Fibroblast of gingiva (primary cell): ENCODE measurements around the gene SERPIND1.
"Not testable (repeated sequence)": the region's sequence is repeated elsewhere in the genome, so short reads cannot be mapped to it uniquely, and the experiment has no call there.

ENCODE experiments used
- DNase-seq: peaks from one replicate; pipeline ENCODE4 v3.0.0-alpha.2; 2011; ENCODE audit warnings: low read depth

SERPIND1 gene, protein sequence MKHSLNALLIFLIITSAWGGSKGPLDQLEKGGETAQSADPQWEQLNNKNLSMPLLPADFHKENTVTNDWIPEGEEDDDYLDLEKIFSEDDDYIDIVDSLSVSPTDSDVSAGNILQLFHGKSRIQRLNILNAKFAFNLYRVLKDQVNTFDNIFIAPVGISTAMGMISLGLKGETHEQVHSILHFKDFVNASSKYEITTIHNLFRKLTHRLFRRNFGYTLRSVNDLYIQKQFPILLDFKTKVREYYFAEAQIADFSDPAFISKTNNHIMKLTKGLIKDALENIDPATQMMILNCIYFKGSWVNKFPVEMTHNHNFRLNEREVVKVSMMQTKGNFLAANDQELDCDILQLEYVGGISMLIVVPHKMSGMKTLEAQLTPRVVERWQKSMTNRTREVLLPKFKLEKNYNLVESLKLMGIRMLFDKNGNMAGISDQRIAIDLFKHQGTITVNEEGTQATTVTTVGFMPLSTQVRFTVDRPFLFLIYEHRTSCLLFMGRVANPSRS

DNA sequence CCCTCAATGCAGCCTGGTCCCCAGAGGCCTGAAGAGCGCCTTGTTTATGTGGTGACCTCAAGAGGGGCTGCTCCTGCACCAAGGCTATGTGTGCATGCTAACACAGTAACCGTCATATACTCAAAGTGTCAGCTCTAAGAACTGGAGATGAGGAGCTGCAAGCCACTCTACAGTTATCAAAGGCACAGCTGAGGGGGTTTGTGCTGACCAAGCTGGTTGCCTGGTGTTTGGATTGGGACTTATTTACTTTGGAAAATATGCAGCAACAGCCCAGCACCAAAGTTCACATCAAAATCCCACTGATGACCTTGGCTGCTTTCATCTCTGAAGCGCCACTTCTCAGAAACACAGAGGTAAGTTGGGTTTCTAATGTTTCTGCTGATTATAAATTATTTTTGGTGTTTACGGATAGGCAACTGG is at the start of gene SERPIND1:
TSS of gene SERPIND1 (plus strand) at position 321 of the 420 bp plus-strand sequence. CDS start 5,200 bp downstream, outside the sequence.
- no peak for DNase-seq

DNA sequence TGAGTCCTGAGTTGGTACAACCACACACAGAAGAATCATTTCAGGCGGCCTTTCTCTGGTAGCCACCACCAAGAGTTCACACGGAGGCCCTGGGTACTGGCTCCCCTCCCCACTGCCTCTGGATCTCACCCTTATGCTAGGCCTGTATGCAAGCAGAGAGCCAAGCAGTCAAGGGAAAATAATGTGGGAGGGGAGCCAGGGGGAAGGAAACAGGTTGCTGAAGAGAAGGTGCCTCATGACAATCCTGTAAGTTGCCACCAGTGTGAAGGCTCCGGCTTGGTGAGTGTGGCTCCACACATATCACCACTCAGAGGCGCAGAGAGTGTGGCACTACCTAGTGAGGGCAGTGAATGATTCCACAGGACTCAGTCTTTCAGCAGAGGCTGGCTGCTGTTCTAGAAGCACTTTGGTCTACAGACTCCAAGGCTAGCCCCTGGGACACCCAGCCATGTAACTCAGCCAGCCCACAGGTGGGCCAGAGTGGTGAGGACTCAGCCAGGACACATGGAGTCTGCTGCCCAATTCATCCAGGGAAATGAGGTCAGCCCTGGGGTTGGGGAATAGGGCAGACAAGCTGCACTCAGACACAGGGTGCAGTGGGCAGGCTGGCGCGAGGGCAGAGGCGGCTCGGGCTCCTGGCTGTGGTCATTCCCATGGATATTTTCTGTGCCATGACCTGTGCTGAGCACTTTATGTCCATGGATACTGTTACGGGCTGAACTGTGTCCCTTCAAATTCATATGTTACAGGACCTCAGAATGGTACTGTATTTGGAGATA is 49.0 kb upstream of the SERPIND1 start:
- no peak for DNase-seq

DNA sequence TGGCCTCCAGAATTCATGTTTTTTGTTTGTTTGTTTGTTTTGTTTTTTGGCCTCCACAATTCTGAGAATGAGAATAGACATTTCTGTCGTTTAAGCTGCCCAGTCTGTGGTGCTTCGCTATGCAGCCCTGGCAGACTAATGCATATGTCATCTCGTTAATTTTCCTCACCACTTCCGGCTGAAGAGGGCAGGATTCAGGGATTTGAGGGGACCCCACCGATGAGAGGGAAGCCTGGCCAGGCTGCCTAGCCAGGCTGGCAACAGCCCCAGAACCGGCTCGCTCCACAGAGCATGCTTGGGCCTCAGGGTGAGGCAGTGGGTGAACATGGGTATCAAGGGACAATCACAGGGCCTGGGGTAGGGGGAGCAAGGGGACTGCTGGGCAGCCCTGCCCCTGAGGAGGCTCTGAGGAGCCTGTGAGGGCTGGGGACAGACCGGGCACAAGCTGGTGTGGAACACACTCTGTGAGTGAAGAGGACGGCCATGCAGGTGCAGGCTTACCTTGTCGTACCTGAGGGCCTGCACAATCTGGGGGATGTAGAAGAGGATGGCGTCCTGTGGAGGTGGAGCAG is 47.8 kb upstream of the SERPIND1 start:
- DNase-seq = no peak

DNA sequence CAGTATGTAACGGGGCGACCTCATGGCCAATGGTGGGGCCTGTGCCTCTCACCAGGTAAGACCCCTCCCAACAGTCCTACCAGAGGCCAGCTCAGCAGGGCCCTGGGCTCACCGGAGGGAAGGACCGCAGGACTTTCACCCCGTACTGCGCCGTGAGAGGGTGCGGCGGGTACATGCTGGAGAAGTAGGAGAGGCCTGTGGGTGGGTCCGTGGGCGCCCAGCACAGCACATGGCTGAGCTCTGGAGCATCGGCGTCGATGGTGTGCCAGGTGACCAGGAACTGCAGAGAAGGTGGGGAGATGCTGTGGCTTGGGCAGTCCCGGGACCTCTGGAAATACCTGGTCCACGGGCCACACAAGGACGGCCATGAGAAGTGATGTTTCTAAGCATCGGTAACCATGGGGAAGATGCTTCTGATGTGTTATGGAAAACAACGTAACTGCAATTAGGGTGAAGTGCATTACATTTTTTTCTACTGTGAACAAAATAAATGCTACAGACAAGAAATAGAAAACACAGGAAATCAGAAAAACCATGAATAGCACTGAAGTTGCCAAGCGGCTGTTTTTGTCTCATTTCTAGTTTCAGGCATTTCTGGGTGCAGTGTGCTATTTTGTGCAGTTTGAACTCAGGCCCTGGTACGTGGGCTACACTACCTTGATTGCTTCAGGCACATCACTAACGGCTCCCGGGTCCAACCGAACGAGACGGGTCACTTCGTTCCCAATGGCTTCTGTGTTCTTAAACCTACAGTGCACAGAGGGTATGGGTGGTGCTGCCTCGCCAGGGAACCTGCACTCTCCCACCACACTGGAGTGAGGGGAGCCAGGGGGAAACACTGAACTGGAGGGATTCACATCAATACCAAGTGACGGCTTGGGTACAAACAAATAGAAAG is 46.5 kb upstream of the SERPIND1 start:
- DNase-seq = no peak

DNA sequence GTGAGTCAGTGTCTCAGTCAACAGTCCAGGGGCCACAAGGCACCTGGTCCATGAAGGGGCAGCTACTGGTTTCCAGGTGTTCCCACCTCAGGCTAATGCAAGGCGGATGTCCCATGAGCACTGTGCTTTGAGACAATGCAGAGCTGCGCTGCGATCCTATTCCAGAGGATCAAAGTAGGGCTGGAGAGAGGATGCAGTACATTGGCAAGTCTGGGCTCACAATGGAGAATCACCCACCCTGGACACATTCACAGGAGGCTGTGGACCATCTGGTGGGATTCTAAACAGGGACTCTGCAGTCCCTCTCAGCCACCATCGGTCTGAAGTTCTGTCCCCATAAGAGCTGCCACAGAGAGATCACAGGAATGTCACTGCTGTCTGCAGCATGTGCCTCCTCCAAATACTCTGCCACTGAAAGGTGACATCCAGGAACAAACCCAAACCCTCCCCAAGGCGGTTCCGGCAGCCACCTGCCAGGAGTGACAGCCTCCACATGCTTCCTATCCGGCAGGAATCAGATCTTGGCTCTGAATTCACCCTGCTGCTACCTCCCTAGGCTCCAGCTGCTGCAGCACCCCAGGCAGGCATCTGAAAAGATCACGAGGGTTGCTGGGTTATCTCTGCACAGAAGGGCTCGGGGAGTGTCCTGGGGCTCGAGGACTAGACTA is 45.3 kb upstream of the SERPIND1 start:
- DNase-seq = no peak

DNA sequence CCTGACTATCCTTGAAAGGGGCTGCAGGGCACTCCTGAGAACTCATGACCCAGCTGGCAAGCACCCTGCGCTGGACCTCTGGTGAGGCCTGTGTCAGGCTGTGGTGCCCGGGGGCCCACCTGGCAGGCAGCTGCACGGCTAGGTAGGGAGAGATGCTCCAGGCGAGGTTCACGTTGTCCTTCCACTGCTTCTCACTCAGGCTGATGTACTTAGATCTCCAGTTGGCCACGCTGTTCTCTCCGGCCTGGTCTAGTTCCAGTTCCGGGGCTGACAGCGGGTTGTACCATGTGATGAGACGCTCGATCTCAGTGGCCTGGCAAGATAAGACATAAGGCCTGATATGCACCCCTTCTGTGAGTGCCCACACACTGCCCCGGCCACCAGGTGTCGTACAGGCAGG is 44.7 kb upstream of the SERPIND1 start:
- no peak for DNase-seq

DNA sequence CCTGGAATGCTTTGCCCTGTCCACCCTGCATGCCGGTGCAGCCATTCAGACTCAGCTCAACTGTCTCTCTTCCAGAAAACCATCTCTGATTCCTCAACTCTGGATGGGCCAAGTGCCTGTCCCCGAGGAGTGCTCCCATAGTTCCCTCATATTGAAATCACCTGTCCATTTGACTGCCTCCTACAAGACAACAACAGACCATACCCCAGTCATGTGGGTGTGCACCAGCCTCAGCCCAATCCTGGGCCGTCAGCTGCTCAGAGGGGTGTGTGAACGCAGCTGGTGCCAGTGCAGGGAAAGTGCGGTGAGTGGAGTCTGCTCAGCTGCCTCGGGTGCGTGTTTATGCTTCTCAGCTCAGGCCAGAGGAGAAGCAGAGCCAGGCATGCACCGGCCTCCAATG is 41.5 kb upstream of the SERPIND1 start:
- DNase-seq = not testable (repeated sequence)

DNA sequence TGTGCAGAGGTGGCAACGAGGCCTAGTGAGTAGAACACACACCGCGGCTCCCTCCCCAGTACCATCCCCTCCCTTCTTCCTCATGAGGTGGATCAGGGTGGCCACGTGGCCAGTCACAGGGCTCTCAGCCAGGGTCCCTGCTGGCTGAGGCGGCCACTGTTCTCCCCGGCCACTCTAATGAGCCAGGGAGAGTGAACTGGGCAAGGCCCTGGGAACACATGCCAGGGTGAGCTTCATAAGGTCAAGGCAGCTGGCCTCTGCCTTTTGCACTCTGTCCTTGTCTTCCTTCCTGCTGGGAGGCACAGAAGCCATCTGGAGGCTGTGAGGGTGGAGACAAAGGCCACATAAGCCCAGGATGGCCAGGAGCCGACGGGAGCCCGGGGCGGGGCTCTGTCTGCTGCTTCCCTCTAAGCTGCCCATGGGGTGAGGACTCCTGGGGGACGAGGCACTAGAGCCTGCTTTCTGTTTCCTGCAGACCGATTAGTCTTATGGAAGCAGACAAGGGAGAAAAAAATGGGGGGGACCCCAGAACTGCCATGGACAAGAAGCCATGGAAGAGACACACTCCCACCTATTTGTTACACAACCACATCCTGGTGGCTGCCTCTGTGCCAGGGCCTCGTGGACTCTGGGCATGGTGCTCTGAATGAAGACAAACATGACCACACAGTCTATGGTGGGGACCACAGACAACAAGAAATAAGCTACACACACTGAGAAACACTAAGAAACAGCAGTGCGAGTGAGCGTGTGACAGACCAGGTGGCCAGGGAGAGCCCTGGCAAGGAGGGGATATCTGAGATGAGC is 38.4 kb upstream of the SERPIND1 start:
- DNase-seq = not testable (repeated sequence)

DNA sequence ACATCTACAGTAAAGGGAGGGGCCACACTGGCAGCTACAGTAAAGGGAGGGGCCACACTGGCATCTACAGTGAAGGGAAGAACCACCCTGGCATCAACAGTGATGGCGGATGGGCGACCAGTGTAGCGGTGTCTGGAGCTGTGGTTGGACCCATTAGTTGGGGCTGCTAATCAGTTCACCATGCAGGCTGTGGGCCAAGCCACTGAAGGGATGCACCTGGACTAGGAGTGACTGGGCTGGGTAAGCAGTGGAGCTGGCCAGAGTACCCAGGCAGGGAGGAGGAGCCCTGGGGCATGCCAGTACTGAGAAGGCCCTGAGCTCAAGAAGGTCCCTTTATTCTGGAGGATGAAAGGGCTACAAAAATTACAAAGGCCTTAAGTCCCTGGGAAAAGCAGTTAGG is 37.0 kb upstream of the SERPIND1 start:
- DNase-seq = not testable (repeated sequence)

DNA sequence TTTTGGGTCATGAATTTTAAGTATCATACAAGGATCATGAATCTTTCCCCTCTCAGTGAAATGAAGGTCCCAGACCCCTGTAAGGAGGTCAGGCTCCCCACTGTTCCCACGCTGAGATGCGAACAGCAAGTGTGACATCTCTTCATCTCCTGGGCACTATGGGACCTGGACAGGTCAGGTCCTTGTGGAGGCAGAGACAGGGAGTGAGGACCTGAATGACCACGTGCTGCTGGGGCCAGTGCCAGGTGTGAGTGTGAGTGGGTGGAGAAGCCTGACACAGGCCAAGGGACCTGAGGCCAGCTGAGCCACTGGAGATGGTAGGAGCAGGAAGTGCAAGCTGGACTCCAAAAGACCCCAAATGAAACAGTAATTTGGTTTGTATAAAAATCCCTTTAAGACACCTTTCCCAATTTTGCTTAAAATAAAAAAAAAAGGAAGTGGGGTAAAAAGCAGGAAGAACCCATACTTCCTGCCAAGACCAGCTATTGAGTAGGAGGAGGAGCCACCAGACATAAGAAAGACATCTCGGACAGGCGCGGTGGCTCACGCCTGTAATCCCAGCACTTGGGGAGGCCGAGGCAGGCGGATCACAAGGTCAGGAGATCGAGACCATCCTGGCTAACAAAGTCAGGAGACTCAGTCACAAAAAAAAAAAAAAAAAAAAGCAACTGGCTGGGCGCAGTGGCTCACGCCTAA is 35.4 kb upstream of the SERPIND1 start:
- DNase-seq = no peak

DNA sequence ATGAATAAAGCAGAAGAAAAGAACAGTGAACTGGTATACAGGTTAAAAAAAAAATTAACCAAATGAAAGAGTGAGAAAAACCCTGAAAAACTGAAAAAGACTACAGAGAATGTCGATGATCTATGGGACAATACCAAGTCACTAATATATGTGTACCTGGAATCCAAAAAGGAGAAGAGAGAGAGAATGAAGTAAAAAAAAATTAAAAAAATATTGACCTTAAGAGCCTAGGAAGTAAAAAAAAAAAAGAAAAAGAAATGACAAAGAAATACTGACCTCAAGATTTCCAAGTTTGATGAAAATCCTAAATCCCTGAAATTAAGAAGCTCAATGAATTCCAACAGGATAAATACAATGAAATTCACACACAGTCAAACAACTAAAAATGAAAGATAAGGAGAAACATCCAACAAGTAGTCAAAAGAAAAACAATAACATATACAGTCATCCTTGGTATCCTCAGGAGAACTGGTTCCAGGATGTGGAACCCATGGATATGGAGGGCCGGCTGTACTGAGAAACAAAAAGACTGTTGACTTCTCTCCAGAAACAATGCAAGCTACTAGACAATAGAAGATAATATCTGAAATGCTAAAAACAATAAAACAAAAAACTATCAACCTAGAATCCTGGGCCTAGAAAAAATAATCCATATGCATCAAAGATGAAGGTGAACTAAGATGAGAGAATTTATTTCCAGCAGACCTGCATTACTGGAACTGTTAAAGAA is 33.5 kb upstream of the SERPIND1 start:
- DNase-seq = no peak

DNA sequence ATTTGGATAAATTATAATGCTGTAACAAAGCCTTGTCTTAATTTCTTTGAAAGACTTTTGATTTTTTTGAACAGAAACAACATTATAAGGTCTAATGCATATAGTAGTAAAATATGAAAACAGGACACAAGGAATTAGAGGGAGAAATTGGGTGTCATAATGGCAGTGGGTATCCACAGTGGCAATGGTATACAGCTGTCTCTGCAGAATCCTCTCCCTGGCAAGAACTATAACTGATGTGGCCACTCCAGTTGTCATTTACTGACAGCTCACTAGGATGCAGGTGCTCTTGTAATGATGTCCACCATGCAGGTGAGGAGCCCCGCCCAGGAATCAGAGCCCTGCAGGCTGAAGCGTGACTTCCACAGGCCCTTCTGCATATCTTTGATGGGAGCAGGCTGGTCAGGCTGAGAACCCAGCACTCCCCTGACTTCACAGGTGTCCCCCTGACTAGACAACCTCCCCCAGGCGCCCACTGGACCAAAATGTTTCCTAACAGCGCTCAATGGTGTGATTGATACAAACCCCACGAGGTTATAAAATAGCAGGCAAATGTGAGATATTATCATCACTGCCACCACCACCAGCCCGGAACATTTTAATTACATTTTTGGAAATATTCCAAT is 32.8 kb upstream of the SERPIND1 start:
- DNase-seq = no peak

DNA sequence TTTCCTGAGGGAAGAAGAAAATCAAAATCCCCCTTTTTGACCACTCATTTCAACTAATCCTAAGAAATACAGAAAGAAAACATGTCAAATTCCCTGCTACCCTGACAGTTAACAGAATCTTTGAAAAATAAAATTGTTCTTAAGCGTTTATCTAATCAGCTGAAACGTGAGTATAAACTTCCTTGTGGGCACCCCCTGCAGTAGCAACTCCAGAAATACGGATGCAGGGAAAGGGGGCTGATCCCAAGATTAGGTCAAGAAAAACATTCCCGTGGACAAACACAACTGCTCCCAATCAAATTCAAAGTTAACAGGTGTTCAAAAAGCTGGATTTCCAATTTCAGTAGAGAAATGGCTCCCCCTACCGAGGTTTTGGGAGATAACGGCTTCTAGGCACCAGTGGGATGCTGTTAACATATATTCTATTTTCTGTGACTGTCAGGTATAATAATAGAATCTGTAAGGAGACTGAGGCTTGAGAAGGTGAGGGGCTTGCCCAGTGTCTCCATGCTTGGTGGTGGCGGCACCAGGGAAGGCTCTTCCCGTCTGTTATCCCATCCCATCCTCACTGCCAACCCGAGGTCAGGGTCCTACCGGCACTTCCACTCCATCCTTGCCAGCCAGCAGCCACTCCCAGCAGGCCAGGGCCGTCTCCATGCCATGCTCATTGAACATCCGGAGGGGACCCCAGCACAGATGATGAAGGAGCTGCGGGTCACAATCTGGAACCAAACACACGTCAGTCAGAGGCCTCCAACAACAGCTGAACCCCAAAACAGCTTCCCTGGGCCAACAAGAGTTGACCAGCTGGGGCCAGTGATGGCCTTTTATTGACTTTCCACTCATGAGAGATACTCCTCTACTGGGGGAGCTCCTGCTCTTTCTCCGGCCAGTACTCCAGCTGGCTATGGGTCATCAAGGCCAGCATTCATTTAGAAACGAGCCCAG is 32.0 kb upstream of the SERPIND1 start:
- no peak for DNase-seq

DNA sequence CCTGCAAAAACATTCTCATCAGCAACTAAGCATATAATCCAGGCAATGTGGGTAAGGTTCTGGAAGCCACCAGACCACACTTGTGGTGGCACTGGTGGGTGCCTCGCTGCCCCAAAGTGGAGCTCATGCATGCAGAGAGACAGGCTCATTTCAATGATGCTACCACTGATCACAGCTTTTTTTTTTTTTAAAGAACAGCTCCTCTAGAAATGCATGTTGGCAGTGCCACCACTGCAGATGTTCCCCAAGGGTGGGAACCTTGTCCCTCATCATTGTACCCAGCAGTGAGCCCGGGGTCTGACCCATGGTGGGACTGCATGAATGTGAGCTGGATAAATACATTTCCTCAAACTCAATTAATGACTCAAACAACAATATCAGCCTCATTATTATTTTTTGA is 31.1 kb upstream of the SERPIND1 start:
- no peak for DNase-seq

DNA sequence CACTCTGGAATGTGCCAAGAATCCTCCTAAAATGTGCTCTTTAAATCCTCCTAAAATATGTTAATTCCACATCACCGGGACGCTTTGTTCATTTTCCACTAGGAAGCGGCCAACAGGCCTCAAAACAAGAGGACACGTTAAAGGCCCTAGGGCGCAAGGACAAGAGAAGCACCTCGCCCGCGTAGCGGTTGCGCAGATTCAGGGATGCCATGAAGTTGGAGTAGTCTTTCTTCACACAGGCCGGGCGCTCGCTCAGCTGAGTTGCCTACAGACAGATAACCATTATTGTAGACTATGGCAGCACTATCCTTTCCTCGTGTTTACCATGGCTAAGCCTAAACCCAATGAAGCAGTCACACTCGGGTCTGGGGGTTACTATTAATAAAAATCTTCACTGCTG is 29.5 kb upstream of the SERPIND1 start:
- no peak for DNase-seq

DNA sequence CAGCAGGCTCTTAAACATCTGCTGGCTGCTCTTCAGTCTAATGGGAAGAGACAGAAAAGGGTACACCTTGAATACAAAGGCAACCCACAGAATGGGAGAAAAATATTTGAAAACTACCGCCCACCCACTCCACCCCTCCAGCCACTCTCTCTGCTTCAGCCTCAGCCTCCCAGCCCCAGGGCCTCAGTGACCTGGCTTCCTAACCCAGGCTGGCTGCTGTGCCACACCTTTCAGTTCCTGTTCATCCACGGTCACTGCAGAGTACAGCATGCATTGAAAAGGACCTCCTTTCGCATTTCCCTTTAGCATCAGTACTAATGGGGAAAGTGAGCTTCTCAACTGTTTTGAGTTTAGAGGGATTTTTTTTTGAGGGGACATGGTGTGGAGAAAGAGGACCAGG is 28.8 kb upstream of the SERPIND1 start:
- DNase-seq = no peak

DNA sequence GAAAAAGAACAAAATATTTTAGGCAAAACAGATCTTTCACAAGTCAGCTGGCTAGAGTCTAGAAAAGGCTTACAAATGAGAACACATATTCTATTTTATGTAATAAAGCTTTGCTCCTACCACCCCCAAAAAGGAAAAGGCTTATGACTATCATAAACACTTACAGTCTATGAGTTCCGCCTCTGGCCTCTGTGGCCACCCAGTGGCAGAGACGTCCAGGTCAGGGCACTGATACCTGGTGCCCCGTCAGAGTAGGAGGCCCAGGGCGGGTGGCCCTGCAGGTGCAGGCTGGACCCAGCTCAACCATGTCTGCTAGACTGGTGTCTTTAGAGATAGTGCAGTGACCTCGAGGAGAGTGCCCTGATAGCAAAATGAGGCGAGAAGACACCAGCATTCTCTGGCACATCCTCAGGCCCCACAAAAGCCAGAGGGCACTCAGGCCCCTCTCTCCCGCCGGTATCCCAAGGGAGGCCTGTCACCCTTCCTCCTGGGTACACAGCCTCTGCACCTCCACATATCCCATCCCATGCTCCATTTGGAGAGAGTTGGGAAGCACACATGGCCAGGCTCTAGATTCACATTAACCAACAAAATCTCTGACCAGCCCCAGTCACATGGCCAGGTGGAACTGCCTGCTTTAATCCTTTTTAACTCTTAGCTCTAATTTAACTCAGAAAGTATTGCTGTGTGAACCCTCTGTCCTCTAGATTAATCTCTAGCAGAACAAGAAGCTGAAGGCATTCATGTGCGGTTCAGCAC is 27.3 kb upstream of the SERPIND1 start:
- DNase-seq = no peak
